ENCODE data around the gene IDH3G.

IDH3G gene

DNA sequence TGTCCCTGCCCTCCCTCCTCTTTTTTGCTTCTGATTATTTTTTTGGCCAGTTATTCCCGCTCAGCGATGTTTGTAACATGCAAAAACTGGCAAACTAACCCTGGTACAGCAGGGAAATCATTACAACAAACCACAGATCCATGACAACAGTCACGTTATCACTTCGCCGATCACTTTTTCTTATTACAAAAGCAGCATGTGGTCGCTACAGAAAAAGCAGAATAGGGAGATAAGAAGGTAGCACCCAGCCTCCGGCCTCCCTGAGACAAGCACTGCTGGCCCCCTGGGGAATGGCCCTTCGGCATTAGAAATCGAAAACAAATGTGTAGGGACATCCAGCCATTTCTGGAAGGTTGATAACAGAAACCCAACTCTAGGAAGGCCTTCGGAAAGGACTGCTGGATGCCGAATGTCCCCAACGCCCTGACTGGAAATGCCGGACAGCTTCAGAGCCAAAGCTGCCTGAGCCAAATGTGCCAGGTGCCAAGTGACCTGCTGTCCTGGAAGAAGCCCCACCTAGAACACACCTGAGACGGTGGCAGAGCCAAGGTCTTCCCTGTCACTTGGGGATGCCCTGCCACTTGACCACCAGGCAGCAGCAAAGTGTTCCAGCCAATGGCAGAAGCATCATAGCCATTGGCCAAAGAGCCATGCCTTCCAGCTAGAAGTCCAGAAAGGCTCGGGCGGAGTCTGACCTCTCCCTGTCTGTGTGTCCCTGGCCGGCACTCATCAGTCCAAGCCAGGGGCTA, 2.9 kb downstream of the IDH3G start:
- DNase-seq (ENCODE audit: low spot score): no peak

GRCh38 chrX:153789654-153790053, 4.5 kb downstream of the IDH3G start:
- no peak for DNase-seq (ENCODE audit: low spot score)

- no peak for DNase-seq (ENCODE audit: low spot score)
These were observed 7.5 kb downstream of the IDH3G start for GRCh38 chrX:153786669-153787068.

DNA sequence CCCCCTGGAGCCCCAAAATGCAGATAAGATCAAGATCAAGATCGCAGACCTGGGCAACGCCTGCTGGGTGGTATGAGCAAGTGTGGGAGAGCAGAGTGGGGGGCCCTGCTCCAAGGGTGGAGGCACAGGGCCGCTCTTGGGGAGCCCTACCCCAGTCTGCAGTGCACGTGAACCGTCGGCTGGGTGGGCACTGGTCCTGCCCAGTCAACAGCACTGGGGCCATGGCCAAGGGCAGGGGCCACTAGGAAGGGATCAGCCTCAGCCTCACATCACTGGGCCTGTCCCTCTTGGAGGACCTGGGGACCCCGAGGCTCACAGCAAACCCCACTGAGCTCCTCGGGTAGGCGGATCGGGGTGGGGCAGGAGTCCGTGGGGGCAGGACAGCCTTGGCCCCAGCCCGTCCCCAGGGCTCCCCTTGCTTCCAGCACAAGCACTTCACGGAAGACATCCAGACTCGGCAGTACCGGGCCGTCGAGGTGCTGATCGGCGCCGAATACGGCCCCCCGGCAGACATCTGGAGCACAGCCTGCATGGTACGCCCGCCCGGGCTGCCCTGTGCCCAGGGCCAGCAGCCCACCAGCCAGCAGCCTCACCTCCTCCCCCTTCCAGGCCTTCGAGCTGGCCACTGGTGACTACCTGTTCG, 9.7 kb downstream of the IDH3G start:
- no peak for DNase-seq (ENCODE audit: low spot score)

DNA sequence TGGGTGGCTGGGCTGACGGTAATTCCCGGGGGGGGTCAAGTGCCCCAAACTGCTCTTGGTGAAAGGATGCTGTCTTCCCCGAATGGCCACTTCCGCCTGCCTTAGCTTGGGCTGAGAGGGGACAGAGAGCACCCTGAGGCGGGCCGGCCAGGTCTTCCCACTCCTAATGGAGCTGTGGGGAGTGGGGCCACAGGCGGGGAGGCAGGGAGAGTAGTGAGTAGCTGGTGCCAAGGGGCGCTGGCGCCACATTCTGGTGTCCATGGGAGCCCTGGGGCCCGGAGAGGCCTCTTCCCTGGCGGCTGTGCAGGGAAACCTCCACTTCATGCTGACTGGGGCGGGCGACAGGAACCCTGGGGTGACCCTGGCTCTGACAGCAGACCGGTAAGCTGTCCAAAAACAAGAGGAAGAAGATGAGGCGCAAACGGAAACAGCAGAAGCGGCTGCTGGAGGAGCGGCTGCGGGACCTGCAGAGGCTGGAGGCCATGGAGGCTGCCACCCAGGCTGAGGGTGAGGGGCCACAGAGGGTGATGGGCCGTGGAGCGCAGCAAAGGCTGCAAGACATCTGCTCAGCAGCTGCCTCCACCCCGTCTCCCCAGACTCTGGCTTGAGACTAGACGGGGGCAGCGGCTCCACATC, 10.7 kb downstream of the IDH3G start:
- no peak for DNase-seq (ENCODE audit: low spot score)

- no peak for DNase-seq (ENCODE audit: low spot score)
These were observed 11.3 kb downstream of the IDH3G start for GRCh38 chrX:153782871-153783270.

DNA sequence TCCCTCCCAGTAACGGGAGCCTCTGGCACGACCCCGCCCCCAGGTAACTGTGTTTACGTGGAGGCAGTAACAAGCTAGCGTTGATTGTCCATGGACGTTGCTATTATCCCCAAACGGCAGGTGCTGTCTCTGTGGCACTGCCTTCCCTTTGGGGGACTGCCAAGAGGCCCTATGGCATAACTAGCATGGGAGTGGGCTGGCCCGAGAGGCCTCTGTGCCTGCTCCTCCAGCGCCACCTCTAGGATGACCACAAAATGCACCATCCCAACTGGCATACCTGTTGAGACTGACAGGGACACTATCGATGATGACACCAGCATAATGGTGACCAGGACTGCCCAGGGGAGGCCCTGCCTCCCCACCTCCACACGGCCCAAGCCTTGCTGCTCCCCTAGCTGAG, 11.9 kb downstream of the IDH3G start:
- DNase-seq (ENCODE audit: low spot score): no peak

DNA sequence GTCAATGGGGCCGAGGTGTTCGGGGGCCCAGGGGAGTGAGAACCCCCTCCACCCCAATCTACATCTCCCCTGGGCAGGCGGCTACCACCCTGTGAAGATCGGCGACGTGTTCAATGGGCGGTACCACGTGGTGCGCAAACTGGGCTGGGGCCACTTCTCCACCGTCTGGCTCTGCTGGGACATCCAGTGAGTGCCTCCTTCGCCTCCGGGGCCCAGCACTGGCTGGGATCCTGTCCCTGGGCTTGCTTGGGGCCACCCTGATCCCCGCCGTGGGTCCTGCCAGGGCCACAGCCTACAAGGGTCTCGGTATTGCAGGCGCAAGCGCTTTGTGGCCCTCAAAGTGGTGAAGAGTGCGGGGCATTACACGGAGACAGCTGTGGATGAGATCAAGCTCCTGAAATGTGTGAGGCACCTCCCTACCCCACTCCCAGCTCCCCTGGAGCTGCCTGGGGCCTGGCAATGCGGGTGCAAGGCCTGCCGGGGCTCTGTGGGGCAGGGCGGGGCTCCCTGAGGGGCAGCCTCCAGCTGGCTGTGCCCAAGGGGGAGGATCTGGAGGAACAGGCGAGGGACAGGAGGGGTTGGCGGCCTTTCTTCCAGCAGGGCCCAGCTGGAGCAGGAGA, 12.6 kb downstream of the IDH3G start:
- no peak for DNase-seq (ENCODE audit: low spot score)

- DNase-seq (ENCODE audit: low spot score): peak; percentile 7
These were observed 13.3 kb downstream of the IDH3G start, which contains the start of gene SRPK3 for GRCh38 chrX:153780678-153781427. SRPK3 (plus strand) TSS chrX:153781041; CDS start chrX:153781087, 46 bp downstream.

DNA sequence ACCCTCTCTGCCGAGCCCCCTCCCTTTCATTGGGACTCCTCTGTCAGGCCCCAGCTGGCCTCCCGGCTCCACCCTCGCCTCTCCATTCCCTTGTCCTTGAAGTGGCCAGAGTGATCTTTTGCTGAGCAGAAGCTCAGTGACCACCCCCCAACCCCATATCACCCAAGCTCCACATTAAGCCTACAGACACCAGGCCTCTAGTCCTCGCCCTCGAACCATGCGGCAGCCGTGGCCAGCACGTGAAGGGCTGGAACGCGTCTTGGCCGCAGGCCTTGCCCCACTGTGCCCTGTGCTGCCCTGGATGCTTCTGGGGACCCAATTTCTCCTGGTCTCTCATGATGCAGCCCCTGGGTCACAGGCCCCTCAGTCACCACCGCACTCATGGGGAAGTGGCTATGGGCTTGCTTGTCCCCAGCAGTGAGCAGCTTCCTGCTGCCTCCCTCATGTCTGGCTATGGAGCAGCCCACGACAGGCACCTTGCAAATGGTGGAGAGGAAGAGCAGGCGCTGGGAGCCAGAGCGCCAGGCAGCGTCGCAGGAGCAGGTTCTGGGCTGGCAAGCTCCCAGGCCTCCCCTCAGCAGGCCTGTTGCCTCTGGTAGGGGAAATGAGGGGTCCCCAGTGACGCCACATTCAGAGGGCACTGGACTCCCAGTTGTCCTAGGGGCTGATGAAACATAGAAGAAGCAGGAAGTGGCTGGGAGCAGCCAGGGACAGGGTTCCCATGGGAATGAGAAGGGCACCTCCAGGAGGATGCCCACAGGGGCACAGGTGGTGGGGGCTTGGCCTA, 14.1 kb downstream of the IDH3G start:
- no peak for DNase-seq (ENCODE audit: low spot score)

- no peak for DNase-seq (ENCODE audit: low spot score)
These were observed 15.5 kb downstream of the IDH3G start for GRCh38 chrX:153778684-153779101.

DNA sequence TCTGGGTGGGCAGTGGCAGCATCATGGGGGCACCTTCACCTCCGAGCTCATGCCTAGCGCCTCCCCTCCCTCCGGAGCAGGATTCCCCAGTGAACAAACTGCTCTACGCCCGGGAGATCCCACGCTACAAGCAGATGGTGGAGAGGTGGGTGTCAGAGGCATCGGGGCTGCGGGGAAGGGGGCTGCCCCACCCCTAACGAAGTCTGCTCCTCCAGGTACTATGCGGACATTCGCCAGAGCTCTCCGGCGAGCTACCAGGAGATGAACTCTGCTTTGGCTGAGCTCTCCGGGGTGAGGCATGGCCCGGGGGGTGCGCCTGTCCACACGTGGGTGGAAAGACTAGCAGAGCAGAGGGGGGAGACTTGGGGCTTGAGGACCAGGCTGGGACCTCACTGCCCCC, 16.0 kb downstream of the IDH3G start:
- DNase-seq (ENCODE audit: low spot score): no peak

DNA sequence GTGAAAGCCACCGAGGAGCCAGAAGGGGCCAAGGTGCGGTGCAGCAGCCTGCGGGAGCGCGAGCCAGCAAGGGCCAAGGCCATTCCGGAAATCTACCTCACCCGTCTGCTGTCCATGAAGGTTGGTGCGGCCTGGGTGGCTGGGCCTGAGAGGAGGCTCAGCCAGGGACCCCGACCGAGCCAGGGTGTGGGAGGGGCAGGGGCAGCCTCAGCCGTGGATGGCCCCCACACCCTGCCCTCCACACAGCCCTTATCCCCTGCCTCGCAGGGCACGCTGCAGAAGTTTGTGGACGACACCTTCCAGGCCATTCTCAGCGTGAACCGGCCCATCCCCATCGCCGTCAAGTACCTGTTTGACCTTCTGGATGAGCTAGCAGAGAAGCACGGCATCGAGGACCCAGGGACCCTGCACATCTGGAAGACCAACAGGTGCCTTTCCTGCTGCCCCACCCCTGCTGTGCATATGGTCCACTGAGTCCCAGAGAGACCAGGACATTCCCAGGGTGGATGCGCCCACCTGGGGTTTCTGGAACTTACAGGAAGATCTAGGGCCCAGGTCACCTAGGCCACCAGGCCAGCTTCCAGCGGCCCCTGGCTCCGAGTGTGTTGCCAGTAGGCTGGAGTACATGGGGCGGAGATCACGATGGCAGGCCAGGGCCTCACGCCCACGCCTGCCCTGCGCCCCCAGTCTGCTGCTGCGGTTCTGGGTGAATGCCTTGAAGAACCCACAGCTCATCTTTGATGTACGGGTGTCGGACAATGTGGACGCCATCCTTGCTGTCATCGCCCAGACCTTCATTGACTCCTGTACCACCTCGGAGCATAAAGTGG, 16.7 kb downstream of the IDH3G start:
- no peak for DNase-seq (ENCODE audit: low spot score)

- no peak for DNase-seq (ENCODE audit: low spot score)
These were observed 17.5 kb downstream of the IDH3G start for GRCh38 chrX:153776611-153777045.

DNA sequence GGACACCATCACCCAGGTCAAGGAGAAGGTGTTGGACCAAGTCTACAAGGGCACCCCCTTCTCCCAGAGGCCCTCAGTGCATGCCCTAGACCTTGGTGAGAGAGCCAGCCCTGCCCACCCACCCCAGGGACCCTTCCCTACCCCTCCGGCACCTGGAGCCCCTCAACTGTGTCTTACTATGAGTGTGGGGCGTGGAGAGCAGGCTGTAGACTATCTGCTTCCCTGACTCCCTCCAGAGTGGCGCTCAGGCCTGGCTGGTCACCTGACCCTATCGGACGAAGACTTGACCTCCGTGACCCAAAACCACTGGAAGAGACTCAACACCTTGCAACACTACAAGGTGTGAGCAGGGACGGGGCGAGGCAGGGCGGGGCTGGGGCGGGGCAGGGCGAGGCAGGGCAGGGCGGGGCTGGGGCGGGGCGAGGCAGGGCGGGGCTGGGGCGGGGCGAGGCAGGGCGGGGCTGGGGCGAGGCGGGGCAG, 18.0 kb downstream of the IDH3G start:
- no peak for DNase-seq (ENCODE audit: low spot score)

DNA sequence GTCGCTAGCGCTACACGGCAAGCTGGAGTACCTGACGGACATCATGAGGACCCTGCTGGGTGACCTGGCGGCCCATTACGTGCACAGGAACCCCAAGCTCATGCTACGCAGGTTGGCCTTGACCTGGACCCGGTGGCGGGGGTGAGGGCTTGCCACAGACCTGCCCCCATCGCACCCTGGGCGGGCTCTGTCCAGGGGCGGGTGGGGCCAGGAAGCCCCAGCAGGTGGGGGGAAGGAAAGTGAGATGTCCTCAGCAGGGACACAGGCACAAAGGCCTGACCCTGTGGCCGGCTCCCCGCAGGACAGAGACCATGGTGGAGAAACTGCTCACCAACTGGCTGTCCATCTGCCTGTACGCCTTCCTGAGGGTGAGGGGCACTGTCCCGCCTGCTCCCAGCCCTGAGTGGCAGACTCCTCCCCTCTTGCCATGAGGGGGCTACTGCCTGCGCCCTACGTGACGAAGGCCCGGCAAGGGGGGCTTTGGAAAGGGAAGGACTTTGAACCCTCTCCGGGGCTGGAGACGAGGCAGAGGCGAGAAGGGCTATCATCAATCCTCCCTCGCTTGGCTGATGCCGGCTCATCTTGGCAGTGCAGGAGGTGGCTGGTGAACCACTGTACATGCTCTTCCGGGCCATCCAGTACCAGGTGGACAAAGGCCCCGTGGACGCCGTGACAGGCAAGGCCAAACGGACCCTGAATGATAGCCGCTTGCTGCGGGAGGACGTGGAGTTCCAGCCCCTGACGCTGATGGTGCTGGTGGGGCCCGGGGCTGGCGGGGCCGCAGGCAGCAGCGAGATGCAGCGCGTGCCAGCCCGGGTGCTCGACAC, 18.7 kb downstream of the IDH3G start:
- DNase-seq (ENCODE audit: low spot score): no peak

GRCh38 chrX:153774576-153775292, 19.4 kb downstream of the IDH3G start:
- DNase-seq (ENCODE audit: low spot score): no peak

- no peak for DNase-seq (ENCODE audit: low spot score)
These were observed 20.2 kb downstream of the IDH3G start for GRCh38 chrX:153773741-153774575.

Measured in kidney tubule cell (primary cell).